HPDE6-E6E7 (cell line): ENCODE results near the gene COPG2.

ENCODE experiments used
- DNase-seq: peaks from one replicate; pipeline ENCODE4 v3.0.0; 2011; ENCODE audit warnings: missing footprints; ENCODE audit errors: extremely low spot score

The COPG2 gene

DNA sequence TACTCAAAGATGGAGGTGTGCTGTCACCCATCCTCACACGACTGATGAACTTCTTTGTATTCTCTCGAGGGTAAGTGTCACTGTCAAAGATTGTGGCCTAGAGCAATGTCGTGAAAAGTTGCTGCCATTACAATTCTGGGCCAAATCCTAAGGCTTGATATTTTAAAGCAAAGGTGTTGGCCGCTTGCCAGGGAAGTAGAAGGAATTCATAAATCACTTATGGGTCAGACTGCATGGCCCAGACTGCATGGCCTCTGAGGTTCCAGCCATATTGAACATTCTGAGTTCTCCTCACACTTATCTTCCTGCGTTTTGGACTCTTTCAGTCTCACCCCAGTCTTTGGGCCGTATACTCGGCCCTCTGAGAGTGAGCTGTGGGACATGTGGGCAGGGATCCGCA lies 168.1 kb downstream of the COPG2 start:
- DNase-seq, result no peak

DNA sequence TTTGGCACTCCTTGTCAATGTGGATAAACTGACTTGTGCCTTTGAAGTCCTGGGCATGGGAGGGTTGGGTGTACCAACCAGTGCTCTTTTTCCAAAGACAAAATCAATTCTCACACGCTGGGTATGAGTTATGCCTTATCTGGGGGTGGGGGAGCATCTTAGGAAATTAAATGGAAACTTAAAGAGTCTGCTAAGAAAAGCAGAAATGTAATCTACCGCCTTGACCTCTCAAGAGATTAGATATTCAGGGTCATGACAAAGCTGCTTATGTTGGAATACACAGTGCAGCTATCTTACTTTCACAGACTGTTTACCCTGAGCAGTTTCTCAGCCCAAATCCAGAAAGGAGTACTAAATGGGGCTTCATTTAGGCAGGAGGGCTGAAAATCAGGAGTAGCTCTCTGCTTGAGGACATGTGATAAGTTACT lies 174.1 kb downstream of the COPG2 start:
- DNase-seq, result no peak

DNA sequence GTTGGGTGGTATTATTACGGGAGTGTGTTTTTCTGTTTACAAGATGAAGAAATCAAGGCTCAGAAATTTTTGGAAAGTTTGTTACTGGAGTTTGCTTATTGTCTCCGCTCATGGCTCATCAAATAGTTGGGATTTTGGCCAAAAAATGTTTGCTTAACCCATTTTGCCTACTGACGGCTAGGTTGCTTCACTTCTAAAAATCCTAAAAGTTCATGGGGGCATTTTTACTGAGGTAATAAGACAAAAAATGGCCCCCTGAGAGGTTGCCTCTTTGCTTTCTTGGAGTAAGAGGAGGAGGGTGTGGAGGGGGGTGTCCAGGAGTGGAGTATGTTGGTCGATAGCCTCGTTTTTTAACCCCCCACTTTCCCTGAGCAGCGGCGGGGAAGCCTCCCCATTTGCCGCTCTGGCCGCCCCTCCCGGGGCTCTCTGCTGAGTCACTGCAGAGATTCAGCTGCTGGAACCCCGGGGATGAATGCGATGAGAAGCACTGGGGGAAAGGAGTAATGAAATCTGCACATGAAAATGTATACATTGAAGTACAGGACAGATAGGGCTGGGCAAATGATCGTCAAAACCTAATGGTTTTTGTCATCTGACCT lies 175.2 kb downstream of the COPG2 start:
- DNase-seq, result no peak

DNA sequence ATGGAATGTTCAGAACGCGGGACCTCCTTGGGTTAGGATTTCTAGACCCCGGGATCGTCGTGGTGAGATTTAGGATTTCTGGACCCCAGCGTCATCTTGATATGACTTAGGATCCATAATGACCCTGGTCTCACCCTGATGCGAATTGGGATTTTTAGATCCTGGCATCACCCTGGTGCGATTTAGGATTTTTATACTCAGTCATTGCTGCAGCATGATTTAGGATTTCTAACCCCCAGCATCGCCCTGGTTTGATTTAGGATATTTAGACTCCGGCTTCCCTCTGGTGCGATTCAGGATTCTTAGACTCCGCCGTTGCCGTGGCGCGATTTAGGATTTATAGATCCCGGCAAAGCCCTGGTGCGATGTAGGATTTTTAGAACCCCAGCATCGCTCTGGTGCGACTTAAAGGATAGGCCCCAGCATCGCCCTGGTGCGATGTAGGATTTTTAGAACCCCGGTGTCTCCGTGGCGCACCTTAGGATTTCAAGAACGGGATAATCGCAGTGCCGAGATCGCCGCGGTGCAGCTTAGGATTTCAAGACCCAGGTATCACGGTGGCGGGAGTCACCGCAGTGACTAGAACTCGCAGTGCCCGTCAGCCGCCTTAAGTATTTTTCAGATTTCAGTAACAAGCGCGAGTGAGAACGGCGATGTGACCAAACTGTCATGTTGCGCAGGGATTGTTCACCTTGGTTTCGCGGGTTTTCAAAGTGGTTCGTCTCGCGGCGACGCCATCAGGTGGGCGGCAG lies 175.8 kb downstream of the COPG2 start:
- no peak for DNase-seq

DNA sequence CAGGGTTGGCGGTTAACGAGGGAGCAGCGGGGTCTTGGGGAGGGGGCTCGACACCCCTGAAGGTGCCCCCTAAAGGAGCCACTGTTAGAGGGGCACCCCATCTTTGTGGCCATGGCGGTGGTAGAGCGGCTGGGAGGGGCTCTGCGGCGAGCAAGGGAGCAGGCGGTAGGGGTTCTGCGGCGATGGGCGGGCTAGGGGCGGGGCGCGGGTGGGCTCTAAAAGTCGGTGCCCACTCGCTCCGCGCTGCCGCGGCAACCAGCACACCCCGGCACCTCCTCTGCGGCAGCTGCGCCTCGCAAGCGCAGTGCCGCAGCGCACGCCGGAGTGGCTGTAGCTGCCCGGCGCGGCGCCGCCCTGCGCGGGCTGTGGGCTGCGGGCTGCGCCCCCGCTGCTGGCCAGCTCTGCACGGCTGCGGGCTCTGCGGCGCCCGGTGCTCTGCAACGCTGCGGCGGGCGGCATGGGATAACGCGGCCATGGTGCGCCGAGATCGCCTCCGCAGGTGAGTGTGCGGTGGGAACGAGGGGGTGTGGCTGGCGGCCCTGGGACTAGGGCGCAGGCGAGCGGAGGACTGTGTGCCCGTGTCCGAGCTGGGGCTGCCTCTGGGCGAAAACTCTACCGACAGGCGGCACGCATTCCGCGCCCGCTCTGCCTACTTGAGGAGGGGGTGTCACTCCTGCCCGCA lies 176.6 kb downstream of the COPG2 start, which contains the start of gene MEST:
Gene MEST, plus strand, starts transcription at position 245 of the 682 bp plus-strand sequence. Its CDS starts 229 bp downstream, at position 474.
- no peak for DNase-seq

DNA sequence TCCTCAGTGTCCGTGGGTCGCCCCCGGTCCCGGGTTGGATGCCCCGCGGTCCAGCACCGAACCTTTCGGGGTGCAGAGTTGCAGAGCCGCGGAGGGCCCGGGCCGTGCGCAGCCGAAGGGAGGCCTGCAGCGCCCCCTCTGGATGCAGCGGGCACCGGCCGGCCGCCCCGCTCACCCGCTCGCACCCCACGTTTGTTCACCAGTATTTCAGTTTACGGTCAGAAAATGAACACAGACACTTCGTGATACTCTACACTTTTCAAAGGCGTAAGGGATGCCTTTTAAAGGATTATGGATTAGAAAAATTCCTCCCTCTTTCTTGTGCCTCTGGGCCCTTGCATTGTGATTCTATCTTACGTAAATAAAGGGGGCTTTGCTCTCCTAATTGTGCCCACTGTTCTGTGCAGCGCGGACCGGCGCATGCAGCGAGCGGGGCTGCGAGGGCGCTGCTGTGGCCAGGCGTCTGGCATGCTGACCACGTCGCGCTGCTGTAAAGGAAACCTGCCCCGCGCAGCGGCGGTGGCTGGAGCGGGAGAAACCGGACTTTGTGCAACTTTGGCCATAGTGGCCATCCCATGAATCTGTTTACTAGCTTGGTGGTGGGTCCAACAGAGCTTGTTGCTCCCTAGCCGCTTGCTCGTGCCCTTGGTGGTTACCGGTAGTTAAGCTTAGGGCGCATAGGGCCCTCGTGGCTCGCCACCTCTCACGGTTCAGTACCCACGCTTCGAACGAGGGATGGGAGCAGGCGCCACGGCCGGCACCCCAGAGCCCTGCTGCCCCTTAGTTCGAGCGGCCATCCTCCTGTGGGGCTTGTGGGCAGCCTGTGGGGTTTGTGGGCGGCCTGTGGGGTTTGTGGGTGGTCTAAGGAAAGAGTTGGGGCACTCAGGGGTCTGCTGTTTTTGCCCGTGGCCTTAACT lies 177.4 kb downstream of the COPG2 start:
- no peak for DNase-seq

DNA sequence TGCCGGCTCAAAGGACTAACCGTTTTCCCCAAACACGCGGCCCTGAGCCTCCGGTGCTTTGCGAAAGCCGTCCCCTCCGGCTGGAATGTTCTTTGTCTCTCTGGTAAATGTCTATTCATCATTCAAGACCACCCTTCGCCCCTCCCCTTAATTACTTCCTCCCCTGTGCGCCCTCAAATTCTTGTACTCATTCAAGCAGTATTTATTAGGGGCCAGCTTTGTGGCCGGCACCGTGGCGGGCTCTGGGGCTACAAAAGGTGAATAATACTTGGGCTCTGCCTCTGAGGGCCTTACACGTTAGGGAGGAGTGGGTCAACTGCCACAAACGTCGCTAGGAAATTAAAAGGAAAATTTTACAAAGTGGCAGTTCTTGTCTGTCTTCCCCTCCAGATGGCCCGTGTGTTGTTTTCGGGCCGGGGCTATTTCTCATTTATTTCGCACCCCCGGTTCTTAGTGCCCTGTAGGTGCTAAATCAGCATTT lies 178.2 kb downstream of the COPG2 start:
- no peak for DNase-seq

DNA sequence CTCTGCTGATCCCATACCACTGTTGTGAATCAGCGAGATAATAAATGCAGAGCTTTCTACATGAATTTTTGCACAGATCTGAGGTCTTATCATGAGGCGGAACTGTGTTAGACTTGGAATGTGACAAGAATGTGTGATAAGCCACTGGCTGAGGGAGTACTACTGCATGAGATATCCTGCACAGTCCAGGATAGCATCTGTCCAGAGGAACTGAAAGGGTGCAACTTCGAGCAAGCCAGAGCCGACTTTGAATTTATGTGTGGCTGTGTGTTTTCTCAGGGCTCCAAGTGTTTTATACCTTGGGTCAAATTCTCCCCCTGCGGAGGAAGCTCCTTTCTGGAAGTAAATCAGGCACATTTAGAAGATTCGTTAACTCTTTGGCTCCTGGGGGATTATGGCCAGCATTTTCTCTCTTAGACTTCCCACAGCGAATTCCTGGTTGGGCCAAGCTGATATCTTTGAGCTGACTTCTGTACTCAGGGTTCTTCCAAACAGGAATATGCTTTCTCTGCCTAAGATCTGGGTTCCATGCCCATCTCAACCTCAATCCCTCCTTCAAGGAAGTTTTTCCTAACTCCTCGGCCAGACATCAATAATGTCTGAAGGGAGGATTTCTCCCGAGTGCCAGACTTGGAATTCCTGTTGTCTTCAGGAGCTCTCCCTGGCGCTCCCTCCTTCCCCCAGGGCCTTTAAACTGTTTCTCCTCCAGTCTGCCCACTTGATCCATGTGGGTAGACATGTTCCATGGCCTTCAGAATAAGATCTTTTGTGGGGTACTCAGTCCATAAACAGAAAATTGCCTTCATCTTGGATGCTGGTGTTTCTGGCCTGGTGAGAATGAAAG lies 179.2 kb downstream of the COPG2 start:
- no peak for DNase-seq

DNA sequence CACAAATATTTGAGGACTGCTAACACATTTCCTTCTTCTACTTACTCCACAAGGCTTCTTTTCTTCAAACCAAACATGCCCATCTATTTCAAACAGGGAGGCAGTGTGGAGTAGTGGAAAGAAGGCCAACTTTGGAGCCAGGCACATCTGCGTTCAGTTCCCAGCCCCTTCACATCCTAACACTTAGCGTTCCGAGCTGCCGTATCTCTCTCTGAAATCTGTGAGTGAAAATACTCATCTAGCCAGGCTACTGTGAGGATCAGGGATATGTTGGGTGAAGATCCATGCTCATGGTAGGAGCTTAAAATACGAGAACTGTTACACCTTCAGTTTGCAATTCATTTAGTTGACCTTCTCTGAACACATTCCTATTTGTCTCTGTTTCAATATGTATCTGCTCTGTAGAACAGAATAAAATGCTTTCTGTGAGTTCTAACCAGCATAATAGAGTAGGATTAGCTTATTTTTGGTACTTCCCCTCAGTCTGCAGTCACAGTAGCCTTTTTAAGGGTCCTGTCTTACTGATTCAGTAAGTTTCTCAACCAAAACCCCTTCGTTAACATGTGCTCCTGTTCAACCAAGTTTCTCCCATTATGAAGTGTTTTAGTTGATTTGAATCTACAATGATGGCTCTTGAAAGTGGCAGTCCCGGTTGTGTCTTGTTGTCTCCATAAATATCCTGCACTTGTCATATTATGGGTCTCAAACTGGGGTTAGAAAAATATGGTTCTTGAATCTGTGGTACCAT lies 180.0 kb downstream of the COPG2 start:
- no peak for DNase-seq

DNA sequence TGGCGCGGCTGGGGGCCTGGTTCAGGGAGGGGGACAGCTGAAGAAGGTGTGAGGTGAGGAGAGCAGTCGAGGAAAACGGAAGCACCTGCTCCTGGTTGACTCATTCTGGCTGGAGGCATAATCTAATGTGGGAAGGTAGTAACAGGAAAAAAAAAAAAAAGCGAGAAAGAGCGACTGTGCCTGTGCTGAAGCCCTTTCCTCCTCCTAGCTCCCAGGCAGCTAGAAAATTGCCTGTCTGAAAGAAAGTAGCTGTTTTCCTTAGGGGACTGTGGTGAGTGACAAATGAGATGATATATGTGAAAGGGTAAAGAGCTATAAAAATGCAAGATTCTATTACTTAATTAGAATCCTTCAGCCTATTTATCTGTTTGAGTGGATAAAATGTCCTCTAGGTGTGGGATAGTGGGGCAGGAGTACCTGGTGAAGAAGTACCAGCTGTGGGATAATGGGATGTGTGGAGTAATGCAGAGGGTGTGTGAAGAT lies 181.6 kb downstream of the COPG2 start:
- DNase-seq, result peak; percentile 60

DNA sequence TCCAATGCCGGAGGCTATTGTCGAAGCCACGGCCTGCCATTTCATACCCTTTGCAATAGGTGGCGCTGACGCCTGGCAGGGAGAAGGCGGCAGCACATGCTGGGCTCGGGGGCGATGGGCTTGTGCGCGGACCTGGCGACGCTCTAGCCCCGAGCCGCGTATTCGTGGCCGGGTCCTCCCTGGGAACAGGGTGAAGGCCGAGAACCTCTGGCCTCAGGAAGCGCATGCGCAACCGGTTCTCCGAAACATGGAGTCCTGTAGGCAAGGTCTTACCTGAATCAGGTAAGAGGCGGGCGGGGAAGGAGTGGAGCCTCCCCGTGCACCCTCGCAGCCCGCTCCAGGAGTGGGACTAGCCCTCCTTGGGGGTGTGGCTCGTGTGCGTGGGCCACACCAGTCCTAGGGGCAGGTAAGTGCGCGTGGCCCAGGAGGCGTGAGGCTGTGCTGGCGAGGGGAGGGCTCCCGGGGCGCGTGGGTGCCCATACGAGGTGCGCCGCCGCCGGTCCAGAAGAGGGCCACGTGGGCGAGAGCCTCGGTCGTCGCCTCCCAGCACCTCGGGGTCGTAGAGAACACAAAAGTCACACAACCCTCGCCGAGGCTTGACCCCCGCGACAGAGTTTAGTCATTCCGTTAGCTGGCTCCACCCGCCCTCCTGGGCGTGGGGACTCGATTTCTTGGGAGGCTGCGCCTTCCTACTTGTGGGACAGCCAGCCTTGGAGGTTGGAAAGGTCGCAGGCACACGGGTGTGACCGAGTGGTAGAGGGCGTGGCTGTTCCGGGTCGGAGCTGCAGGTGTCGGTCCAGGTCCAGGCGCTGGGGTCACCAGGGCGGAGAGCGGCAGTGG lies 182.2 kb downstream of the COPG2 start:
- DNase-seq, result peak; percentile 86

DNA sequence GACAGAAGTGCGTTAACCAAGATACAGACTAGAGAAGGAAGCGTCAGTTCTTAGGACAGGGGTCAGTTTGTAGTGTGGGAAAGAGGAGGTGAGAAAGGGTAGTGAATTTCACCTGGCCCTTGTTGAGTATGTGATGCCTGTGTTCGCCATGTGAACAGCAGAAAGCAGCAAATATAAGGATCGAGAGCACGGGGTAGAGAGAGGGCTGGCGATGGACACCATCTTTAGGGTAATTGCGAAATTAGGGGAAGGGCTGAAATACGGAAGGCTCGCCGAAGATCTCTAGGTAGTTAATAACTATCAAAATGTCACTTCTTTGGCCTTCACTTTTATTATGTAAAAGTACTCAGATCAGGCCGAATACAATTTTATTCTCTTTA lies 182.8 kb downstream of the COPG2 start:
- no peak for DNase-seq

DNA sequence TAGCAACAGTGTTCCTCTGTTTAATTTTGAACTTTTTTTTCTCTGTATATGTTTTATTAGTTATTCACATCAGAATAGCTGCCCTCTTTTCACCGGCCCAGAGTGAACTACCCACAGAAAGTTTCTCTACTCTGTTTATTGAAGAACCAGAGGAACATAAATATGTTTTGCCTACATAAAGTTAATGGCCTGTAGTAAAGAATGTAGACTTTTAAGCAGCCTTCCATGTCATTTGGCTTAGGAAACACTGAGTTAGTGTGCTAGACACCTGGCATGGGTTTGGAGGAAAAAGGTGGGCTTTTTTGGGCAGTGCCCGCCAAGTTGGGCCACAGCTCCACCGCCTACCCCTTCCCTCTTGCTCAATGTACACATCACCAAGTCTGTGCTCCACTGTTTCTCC lies 185.5 kb downstream of the COPG2 start:
- DNase-seq, result no peak

DNA sequence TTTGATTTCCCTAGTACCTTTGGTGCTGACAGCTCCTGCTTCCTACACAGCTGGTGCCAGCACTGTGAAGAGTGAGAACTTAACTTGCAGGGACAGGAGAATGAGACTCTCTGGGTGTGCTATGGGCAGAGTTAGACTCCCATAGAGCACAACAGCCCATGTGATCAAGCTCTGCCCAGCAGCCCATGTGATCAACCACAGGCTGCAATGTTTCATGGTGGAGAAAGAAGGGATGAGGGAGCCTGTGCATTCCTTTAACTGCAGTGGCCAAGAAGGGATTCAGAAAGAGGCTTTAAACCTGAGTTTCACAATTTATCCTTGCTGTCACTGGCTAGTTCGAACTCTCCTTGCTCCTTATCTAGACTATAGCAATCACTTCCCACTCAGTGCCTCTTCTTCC lies 186.7 kb downstream of the COPG2 start:
- no peak for DNase-seq

DNA sequence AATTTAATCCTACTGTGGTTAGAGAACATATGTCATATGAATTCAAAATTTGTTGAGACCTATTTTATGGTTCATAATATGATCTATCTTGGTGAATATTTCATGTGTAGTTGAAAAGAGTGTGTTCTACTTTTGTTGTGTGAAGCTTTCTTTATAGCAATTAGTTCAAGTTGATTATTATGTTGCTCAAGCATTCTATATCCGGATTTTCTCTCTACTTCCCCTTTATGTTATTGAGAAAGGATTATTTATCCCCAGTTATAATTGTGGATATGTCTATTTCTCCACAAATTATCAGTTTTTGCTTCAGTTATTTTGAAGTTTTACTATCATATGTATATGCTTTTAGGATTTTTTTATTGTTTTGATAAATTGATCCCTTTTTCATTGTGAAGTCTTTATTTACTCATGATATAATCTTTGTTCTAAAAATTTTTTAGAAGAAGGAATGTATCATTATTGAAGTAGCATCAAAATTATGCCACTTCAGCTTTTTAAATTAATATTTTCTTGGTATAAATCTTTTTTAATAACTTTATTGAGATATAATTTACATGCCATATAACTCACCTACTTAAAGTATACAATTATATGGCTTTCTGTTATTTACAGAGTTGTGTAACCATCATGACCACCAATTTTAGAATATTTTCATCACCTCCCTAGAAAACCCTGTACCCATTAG lies 188.7 kb downstream of the COPG2 start:
- no peak for DNase-seq

DNA sequence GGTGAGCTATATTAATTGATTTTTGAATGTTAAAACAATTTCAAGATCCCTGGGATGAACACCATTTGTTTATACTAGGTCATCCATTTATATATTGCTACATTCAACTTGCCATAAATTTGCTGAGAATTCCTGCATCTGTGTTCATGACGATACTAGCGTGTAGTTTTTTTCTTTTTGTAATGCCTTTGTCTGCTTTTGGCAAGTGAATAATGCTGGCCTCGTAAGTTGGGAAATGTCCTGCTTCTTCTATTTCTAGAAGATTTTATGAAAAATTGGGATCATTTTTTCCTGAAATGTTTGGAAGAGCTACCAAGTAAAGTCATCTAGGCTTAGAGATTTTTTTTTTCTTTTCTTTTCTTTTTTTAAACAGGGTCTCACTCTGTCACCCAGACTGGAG lies 189.6 kb downstream of the COPG2 start:
- no peak for DNase-seq

DNA sequence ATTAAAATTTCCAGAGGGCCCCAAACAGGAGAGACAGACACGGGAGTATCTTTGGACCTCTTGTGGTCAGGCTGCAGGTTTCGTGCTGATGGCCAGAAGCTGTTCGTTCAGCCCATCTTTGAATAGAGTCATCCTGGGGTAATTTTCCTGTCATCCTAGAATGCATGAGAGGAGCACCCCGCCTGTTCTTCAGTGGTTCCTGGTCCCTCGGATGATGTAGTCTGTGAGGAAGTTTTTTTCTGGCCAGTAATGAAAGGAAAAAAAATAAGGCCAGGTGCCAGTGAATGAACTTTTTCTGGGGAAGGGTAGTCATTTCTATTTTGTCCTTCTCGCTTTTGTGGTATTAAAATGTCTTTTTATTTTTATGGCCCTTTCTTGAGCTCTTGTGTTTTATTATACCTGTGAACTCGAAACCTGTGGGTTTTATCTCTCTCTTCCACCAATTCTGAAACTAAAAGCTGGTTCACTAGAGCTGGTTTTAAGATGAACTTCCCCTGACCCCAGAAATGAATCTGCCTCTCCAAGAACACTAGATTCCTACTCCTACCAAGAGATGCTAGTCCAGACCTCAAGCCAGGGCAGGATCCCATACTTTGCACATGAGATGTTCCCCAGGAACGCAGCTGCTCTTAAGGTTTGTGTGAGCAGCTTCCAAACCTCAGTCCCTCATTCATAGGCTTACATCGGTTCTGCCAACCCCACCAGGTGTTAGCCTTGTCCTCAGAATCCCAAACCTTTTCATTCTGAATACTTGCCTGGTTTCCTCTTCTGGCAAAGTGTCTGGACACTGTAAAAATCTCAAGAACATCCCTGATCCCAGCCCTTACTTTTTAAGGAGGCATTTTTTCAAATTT lies 192.0 kb downstream of the COPG2 start:
- DNase-seq, result no peak
